GM06990 (cell line): ENCODE measurements around the gene LDLRAD4.
A peak's percentile ranks its signal among the peaks of the same experiment; 100 is the strongest.

ENCODE experiments used
- DNase-seq: peaks from one replicate; pipeline ENCODE4 v3.0.0-alpha.2; 2011; ENCODE audit not compliant: insufficient read length; ENCODE audit errors: extremely low read depth
- H3K27me3 ChIP-seq: replicated peaks from 2 replicates; pipeline ENCODE4 v1.6.0; 2011; ENCODE audit warnings: low read length; ENCODE audit not compliant: control insufficient read depth, insufficient read depth
- H3K36me3 ChIP-seq: 2 replicates; pipeline ENCODE4 v1.5.1; 2011; ENCODE audit warnings: low read length; ENCODE audit not compliant: control insufficient read depth, insufficient read depth
- H3K4me3 ChIP-seq: replicated peaks from 2 replicates; pipeline ENCODE4 v1.5.1; 2011; ENCODE audit warnings: low read depth, mild to moderate bottlenecking, control low read depth, low read length
- TF ChIP-seq, protein P1 (sequence below): IDR thresholded peaks from 2 replicates; pipeline ENCODE4 v1.5.1; 2011; ENCODE audit warnings: low read length, control low read depth, mild to moderate bottlenecking, inconsistent platforms; ENCODE audit not compliant: insufficient read depth, poor library complexity, severe bottlenecking

The LDLRAD4 gene

DNA sequence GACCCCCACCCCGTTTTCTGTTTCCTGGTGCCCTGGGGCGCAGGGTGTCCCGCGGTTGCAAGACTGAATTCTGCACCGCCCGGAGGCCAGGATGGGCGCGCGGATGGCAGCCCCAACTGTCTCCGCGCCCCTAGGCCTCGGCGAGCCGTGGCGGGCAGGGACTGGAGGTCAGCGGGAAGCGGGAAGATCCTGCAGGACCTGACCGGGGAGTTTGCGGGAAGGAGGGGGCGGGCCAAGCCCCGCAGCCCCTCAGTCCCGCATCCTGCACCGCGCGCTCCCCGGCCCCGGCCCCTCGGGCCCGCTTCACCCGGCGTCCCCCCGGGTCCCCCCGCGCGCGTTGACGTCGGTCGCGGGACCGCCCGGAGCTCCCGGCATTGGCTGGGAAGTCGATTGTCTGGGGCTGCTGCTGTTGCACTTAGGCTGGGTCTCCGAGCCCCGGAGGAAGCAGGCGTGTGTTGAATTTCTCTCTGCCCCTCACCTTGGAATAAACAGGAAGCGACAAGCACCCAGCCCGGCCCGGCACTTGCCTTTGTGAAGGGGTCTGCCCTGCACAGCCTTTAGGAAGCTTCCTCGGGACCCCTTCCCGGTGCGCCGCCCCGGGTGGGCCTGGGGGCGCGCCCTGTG is at the start of gene LDLRAD4:
LDLRAD4 (plus strand) TSS at position 393 of the 624 bp plus-strand sequence.
- Histone ChIP-seq H3K36me3 (no peaks in the 10 kb centered on the region), H3K27me3 (peaks cover 2% of the 10 kb centered on the region), H3K4me3 (peak within 1 kb of the TSS; percentile 44)
- no peak for DNase-seq
- TF ChIP-seq, protein P1, sequence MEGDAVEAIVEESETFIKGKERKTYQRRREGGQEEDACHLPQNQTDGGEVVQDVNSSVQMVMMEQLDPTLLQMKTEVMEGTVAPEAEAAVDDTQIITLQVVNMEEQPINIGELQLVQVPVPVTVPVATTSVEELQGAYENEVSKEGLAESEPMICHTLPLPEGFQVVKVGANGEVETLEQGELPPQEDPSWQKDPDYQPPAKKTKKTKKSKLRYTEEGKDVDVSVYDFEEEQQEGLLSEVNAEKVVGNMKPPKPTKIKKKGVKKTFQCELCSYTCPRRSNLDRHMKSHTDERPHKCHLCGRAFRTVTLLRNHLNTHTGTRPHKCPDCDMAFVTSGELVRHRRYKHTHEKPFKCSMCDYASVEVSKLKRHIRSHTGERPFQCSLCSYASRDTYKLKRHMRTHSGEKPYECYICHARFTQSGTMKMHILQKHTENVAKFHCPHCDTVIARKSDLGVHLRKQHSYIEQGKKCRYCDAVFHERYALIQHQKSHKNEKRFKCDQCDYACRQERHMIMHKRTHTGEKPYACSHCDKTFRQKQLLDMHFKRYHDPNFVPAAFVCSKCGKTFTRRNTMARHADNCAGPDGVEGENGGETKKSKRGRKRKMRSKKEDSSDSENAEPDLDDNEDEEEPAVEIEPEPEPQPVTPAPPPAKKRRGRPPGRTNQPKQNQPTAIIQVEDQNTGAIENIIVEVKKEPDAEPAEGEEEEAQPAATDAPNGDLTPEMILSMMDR: no peak

DNA sequence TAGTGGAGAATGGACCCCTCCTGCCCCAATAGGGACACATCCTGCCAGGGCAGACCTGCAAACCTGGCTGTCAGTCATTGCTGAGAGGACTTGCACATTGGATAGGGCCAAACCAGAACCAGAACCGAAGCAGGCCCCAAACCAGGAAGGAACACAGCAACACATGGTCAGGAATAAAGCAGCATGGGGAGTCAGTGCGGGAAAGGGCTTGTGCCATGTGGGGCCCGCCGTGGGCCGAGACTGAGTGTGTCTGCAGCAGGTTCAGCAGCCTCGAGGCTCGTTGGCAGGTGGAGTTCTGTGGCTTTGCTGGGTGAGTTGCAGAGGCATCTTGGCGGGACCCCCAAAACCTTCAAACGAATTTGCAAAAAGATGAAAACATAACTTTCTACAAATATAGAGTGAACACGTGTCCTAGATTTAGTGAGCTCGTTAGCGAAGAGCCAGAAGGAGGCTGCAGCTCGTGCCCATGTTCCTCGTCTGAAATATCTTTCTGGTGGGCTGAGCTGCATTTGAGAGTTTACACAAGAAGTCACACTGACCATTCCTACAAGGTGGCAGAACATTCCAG is 44.9 kb upstream of the LDLRAD4 start:
- H3K4me3 ChIP-seq: no peak overlapping the region
- DNase-seq: no peak
- no peaks in the 10 kb centered on the region for H3K36me3 ChIP-seq
- TF ChIP-seq, protein P1: no peak
- no peaks in the 10 kb centered on the region for H3K27me3 ChIP-seq

DNA sequence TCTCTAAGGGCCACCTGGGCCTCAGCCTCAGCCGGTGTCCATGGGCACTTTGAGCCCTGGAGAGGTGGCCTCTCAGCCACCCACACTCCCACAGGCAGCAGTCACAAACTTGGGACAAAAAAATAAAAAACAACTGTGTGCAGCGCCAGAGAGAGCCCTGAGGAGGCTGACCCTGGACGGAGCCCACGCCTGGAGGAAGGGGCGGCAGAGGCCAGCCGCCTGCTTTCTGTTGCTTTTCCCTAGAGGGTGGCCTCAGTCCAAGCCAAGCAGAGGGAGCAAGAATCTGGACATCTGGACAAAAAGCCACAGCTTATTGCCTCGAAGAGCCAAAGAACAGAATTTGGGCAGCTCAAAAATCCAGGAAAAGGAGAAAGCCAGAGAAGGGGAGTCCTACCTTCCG is 43.3 kb upstream of the LDLRAD4 start:
- no peak overlapping the region for H3K4me3 ChIP-seq
- H3K36me3 ChIP-seq: no peaks in the 10 kb centered on the region
- DNase-seq: no peak
- TF ChIP-seq, protein P1: no peak
- H3K27me3 ChIP-seq: no peaks in the 10 kb centered on the region

DNA sequence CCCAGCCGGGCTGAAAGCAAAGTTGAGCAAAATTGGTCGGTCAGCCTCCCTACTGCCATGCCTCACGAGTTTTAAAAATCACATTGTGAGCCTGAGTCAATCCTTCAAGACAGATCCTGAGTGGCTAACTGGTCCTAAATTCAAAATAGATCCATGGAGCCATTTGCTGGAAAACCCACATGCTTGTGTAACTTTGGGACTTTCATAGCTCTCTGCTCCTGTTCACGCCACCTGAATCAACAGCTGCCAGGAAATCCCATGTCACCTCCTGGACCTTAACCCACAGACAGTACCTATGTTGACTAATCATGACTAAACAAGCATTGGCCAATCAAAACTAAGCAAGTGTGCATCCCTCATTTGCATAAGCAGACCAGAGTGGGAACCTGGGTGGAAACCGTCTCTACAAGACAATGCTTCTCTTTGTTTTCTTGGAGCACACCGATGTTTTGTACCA is 42.8 kb upstream of the LDLRAD4 start:
- Histone ChIP-seq H3K36me3 (no peaks in the 10 kb centered on the region), H3K4me3 (no peak overlapping the region), H3K27me3 (no peaks in the 10 kb centered on the region; the same call in 1 of the 2 replicates)
- DNase-seq: no peak
- TF ChIP-seq, protein P1: no peak

DNA sequence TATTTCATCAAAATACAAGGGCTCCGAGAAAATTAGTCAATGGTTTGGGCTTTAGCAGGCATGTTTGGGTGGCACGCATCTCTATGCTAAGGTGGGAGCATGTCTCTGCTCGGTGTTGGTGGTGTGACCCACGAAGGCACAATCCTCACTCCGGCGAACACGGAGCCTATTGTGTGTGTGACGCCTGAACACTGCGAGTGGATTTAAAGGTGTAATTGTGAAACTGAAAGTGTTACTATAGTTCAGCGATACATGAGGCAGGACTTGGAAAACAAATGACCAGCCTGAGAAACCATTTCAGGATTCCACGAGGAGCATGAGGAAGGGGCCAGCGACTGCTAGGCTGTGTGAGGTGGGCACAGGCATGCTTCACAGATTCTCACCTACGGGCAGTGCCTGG is 41.7 kb upstream of the LDLRAD4 start:
- DNase-seq: no peak
- TF ChIP-seq, protein P1: no peak
- Histone ChIP-seq H3K27me3 (no peaks in the 10 kb centered on the region; the same call in 1 of the 2 replicates), H3K36me3 (no peaks in the 10 kb centered on the region), H3K4me3 (no peak overlapping the region)
